H1 (cell line): Measurements from ENCODE around the gene ACO1. TPM values are rescaled to one million over a fixed set of nuclear protein-coding genes. Genes with fewer than 3 reads are reported as not detected.

ENCODE experiments used
- CTCF ChIA-PET: fragments of 300-600 bp; sonication (Branson Sonifier 250); formaldehyde crosslinking; loops from one replicate; lab custom pipeline; 2021; ENCODE audit not compliant: partially characterized antibody; lab: Charles Lee
- POLR2A ChIA-PET: fragments of 300-600 bp; sonication (Branson Sonifier 250); formaldehyde crosslinking; loops from one replicate; lab custom pipeline; 2021; ENCODE audit warnings: inconsistent platforms; ENCODE audit not compliant: partially characterized antibody; lab: Charles Lee
- DNase-seq, 2 experiments: peaks; one replicate each; pipeline versions ENCODE4 v3.0.0 to v3.0.0-alpha.2; 2010 to 2022; ENCODE audit warnings: low spot score in 2 of 2, low read depth in 1 of 2, mixed read lengths in 1 of 2
- FAIRE-seq: peaks from 2 replicates; lab custom pipeline; 2011; peaks lifted over from hg19 to GRCh38; lab: Jason Lieb, UNC
- H2AFZ ChIP-seq: 2 replicates; pipeline ENCODE4 v1.8.1; 2012; ENCODE audit warnings: low read length, inconsistent platforms
- H2AK5ac ChIP-seq: 2 replicates; pipeline ENCODE4 v1.6.1; 2013; ENCODE audit warnings: low read depth, low read length
- H2BK120ac ChIP-seq: replicated peaks from 2 replicates; pipeline ENCODE3; 2013; ENCODE audit warnings: low read depth, low read length, inconsistent platforms
- H2BK12ac ChIP-seq: 2 replicates; pipeline ENCODE4 v1.6.1; 2013; ENCODE audit warnings: low read depth, low read length
- H2BK15ac ChIP-seq: 2 replicates; pipeline ENCODE4 v1.6.1; 2013; ENCODE audit warnings: low read length
- H2BK20ac ChIP-seq: 2 replicates; pipeline ENCODE4 v1.6.1; 2013; ENCODE audit warnings: low read length
- H2BK5ac ChIP-seq: 2 replicates; pipeline ENCODE4 v1.6.1; 2013; ENCODE audit warnings: low read depth, low read length
- H3K14ac ChIP-seq: 2 replicates; pipeline ENCODE4 v1.6.1; 2013; ENCODE audit warnings: inconsistent platforms; ENCODE audit not compliant: insufficient read length
- H3K18ac ChIP-seq: 2 replicates; pipeline ENCODE4 v1.6.1; 2013; ENCODE audit warnings: low read length; ENCODE audit errors: extremely low read depth
- H3K23ac ChIP-seq: 2 replicates; pipeline ENCODE4 v1.6.1; 2013; ENCODE audit warnings: inconsistent platforms; ENCODE audit not compliant: insufficient read length
- H3K23me2 ChIP-seq: 2 replicates; pipeline ENCODE4 v1.6.1; 2013; ENCODE audit warnings: low read depth, low read length
- H3K27ac ChIP-seq: 2 replicates; pipeline ENCODE4 v1.6.1; 2011; ENCODE audit warnings: low read depth, low read length, inconsistent platforms
- H3K27me3 ChIP-seq, 4 experiments: replicated peaks in 1 of 4; 1 replicate in 1 of 4; 2 replicates in 3 of 4; pipeline versions ENCODE4 v1.6.1 to v1.8.1; 2011 to 2013; ENCODE audit warnings: low read length in 3 of 4, mild to moderate bottlenecking in 3 of 4, inconsistent platforms in 2 of 4, mixed read lengths in 2 of 4, moderate library complexity in 1 of 4; ENCODE audit not compliant: control insufficient read depth in 3 of 4, insufficient read depth in 3 of 4; ENCODE audit errors: extremely low read depth in 1 of 4
- H3K36me3 ChIP-seq, 4 experiments: 2 replicates each; pipeline versions ENCODE4 v1.6.1 to v1.8.1; 2011 to 2013; ENCODE audit warnings: mild to moderate bottlenecking in 4 of 4, low read length in 3 of 4, moderate library complexity in 2 of 4, control low read depth in 1 of 4, inconsistent platforms in 1 of 4; ENCODE audit not compliant: insufficient read depth in 4 of 4, control insufficient read depth in 2 of 4
- H3K4ac ChIP-seq: replicated peaks from 2 replicates; pipeline ENCODE3; 2013; ENCODE audit warnings: low read length, low read depth, mixed read lengths, inconsistent platforms; ENCODE audit not compliant: insufficient read length
- H3K4me1 ChIP-seq, 4 experiments: replicated peaks in 1 of 4; 1 replicate in 1 of 4; 2 replicates in 3 of 4; pipeline versions ENCODE4 v1.6.1 to v1.8.1; 2011 to 2013; ENCODE audit warnings: low read length in 3 of 4, inconsistent platforms in 2 of 4, mixed read lengths in 1 of 4; ENCODE audit not compliant: insufficient read depth in 4 of 4, control insufficient read depth in 3 of 4
- H3K4me2 ChIP-seq, 2 experiments: 2 replicates each; pipeline versions ENCODE4 v1.6.1 to v1.8.1; 2011 to 2013; ENCODE audit warnings: low read depth in 2 of 2, low read length in 2 of 2, control low read depth in 1 of 2, inconsistent platforms in 1 of 2, mild to moderate bottlenecking in 1 of 2; ENCODE audit not compliant: insufficient read depth in 1 of 2
- H3K4me3 ChIP-seq, 4 experiments: fragments of 200-600, 300-600 bp in 1 of 4; sonication (generic), shearing (Covaris generic), sonication (Bioruptor Twin) in 1 of 4; 2 replicates each; pipeline versions ENCODE4 v1.5.1 to v1.8.1; 2011 to 2016; ENCODE audit warnings: low read length in 4 of 4, low read depth in 3 of 4, control low read depth in 2 of 4, inconsistent platforms in 2 of 4, mild to moderate bottlenecking in 2 of 4, mixed read lengths in 1 of 4, moderate library complexity in 1 of 4; ENCODE audit not compliant: insufficient read depth in 2 of 4; ENCODE audit errors: extremely low read depth in 1 of 4
- H3K56ac ChIP-seq: replicated peaks from 2 replicates; pipeline ENCODE3; 2013; ENCODE audit warnings: low read depth, mild to moderate bottlenecking, mixed read lengths, low read length, inconsistent platforms; ENCODE audit not compliant: insufficient read length
- H3K79me1 ChIP-seq: 2 replicates; pipeline ENCODE4 v1.6.1; 2013; ENCODE audit warnings: low read depth, low read length, control low read depth
- H3K79me2 ChIP-seq, 2 experiments: 2 replicates each; pipeline versions ENCODE4 v1.6.1 to v1.8.1; 2012 to 2013; ENCODE audit warnings: low read length in 2 of 2, mild to moderate bottlenecking in 2 of 2, inconsistent platforms in 1 of 2; ENCODE audit not compliant: insufficient read depth in 2 of 2, control insufficient read depth in 1 of 2
- H3K9ac ChIP-seq, 4 experiments: replicated peaks in 1 of 4; 1 replicate in 1 of 4; 2 replicates in 3 of 4; pipeline versions ENCODE4 v1.6.1 to v1.8.1; 2011 to 2013; ENCODE audit warnings: low read depth in 3 of 4, low read length in 3 of 4, control low read depth in 2 of 4, mild to moderate bottlenecking in 2 of 4, moderate library complexity in 2 of 4, inconsistent platforms in 1 of 4; ENCODE audit errors: extremely low read depth in 1 of 4
- H3K9me3 ChIP-seq, 2 experiments: 2 replicates each; pipeline versions ENCODE4 v1.6.1 to v1.8.1; 2012 to 2013; ENCODE audit warnings: mild to moderate bottlenecking in 2 of 2, moderate library complexity in 2 of 2, control low read depth in 1 of 2, inconsistent platforms in 1 of 2, low read depth in 1 of 2, low read length in 1 of 2, mixed read lengths in 1 of 2; ENCODE audit not compliant: insufficient read depth in 2 of 2
- H4K20me1 ChIP-seq, 2 experiments: replicated peaks in 1 of 2; 2 replicates each; pipeline versions ENCODE3 to v1.8.1; 2011 to 2013; ENCODE audit warnings: inconsistent platforms in 2 of 2, low read length in 2 of 2, mild to moderate bottlenecking in 1 of 2; ENCODE audit not compliant: insufficient read depth in 2 of 2, control insufficient read depth in 1 of 2
- H4K5ac ChIP-seq: 2 replicates; pipeline ENCODE4 v1.6.1; 2013; ENCODE audit warnings: low read length, low read depth, mixed read lengths, inconsistent platforms; ENCODE audit not compliant: insufficient read length
- H4K8ac ChIP-seq: 2 replicates; pipeline ENCODE4 v1.8.0; 2013; ENCODE audit warnings: mild to moderate bottlenecking, moderate library complexity, low read length, inconsistent platforms; ENCODE audit not compliant: insufficient read depth; ENCODE audit errors: extremely low read depth
- H4K91ac ChIP-seq: replicated peaks from 2 replicates; pipeline ENCODE3; 2013; ENCODE audit warnings: low read length, mixed read lengths, inconsistent platforms; ENCODE audit not compliant: insufficient read length
- ATF2 ChIP-seq: IDR thresholded peaks from 2 replicates; pipeline ENCODE4 v1.6.1; 2012; ENCODE audit warnings: low read length, inconsistent platforms
- CTCF ChIP-seq, 3 experiments: IDR thresholded peaks; 1 replicate in 2 of 3; 2 replicates in 1 of 3; pipeline versions ENCODE4 v1.5.1 to v1.6.1; 2011; ENCODE audit warnings: low read length in 3 of 3, mild to moderate bottlenecking in 3 of 3, inconsistent platforms in 2 of 3, low read depth in 1 of 3, moderate library complexity in 1 of 3; ENCODE audit not compliant: insufficient read depth in 1 of 3; ENCODE audit errors: control extremely low read depth in 1 of 3
- RAD21 ChIP-seq, 2 experiments: IDR thresholded peaks in 1 of 2; conservative IDR thresholded peaks in 1 of 2; 2 replicates each; pipeline ENCODE4 v1.6.1; 2011; ENCODE audit warnings: low read depth in 2 of 2, low read length in 2 of 2, improper control_type of control experiment in 1 of 2, inconsistent platforms in 1 of 2, mild to moderate bottlenecking in 1 of 2, moderate library complexity in 1 of 2
- WGBS, 2 experiments: shearing (Covaris generic) in 1 of 2; methylation state at CpG; one replicate each; pipeline versions ENCODE4 v1.1.6 to v1.1.7; 2013 to 2015; ENCODE audit warnings: low lambda C conversion rate in 2 of 2, mixed read lengths in 2 of 2, inconsistent platforms in 1 of 2, low coverage in 1 of 2, missing lambda C conversion rate in 1 of 2; ENCODE audit not compliant: insufficient replicate concordance in 2 of 2, insufficient coverage in 1 of 2, insufficient read length in 1 of 2; ENCODE audit errors: extremely low coverage in 1 of 2, missing lambda C conversion rate in 1 of 2; 5-methylcytosine and 5-hydroxymethylcytosine counted together
- polyA plus RNA-seq, 7 experiments: library from polyadenylated mRNA; depleted of rRNA in 3 of 7; stranded (reverse) in 5 of 7; unstranded in 2 of 7; fragments of >200 nt in 5 of 7; fragments of 200-250 nt in 2 of 7; gene quantifications; 1 replicate in 5 of 7; 2 replicates in 1 of 7; 4 replicates in 1 of 7; pipeline versions ENCODE4 v1.2.1 to v1.2.3, GENCODE V29; 2011 to 2013; ENCODE audit warnings: missing spikeins in 2 of 7, mixed read lengths in 2 of 7
- total RNA-seq: library from RNA; stranded (reverse); fragmentation: NEBNext Ultra II Directional; extraction: Animal tissue kit (Norgen Biotek cat#: 25700); gene quantifications from 2 replicates; pipeline ENCODE4 v1.2.1, GENCODE V29; 2021

The ACO1 gene
- total and polyA plus RNA-seq, 2 of the 8 experiments (the other 6 are each of a cell fraction or from before 2014, with no cell fraction given) = 39.3 to 49.8 TPM

GRCh38 chr9:32351845-32352244 lies 32.6 kb upstream of the ACO1 start:
- peak overlapping the region; percentile 95 for H2AFZ ChIP-seq
- H3K4me1 ChIP-seq = peaks cover 0 to 11% (median 0%) of the 10 kb centered on the region in 4 experiments; a peak in 2 of 7 replicates
- no peak overlapping the region for H3K56ac ChIP-seq
- peak; percentile 27 to 59 for DNase-seq
- no peak overlapping the region for H3K4me2 ChIP-seq
- WGBS, 2 experiments = 55% methylated on average over 3 of the region's 3 CpGs; no CpG with 5 or more reads in 1 of the 2 experiments
- no peak overlapping the region for H3K9ac ChIP-seq
- FAIRE-seq = peak; percentile 48
- no peak overlapping the region for H3K18ac ChIP-seq
- no peaks in the 10 kb centered on the region for H3K36me3 ChIP-seq
- peak; percentile 61 to 69 (median 65) for TF ChIP-seq CTCF (IDR thresholded peaks at IDR 0.05; ENCODE audit: control extremely low read depth in 1 of 3, insufficient read depth in 1 of 3, low read depth in 1 of 3, low read length in 3 of 3)
- peak; percentile 33 to 55 for TF ChIP-seq RAD21 (IDR thresholded peaks at IDR 0.05 in 1 of 2, conservative IDR thresholded peaks at IDR 0.05 in 1 of 2; ENCODE audit: low read depth in 2 of 2, low read length in 2 of 2)
- no peak for TF ChIP-seq ATF2
- H2AK5ac ChIP-seq = no peak overlapping the region
- H2BK20ac ChIP-seq = peak overlapping the region; percentile 66; the same call in 1 of the 2 replicates
- H2BK5ac ChIP-seq = no peak overlapping the region; the same call in 1 of the 2 replicates
- H3K4me3 ChIP-seq = no peak overlapping the region
- no peak overlapping the region for H2BK15ac ChIP-seq
- H3K9me3 ChIP-seq = no peaks in the 10 kb centered on the region
- no peak overlapping the region for H4K5ac ChIP-seq
- H2BK12ac ChIP-seq = no peak overlapping the region; the same call in 1 of the 2 replicates
- no peak overlapping the region for H3K23ac ChIP-seq
- no peak overlapping the region for H4K8ac ChIP-seq
- H3K79me1 ChIP-seq = no peaks in the 10 kb centered on the region
- H3K27me3 ChIP-seq = no peaks in the 10 kb centered on the region
- H4K91ac ChIP-seq = no peak overlapping the region
- H4K20me1 ChIP-seq = no peaks in the 10 kb centered on the region
- H2BK120ac ChIP-seq = no peak overlapping the region
- POLR2A ChIA-PET = no interaction called here
- no peaks in the 10 kb centered on the region for H3K23me2 ChIP-seq
- no peak overlapping the region for H3K27ac ChIP-seq
- no peak overlapping the region for H3K4ac ChIP-seq
- CTCF ChIA-PET = interaction anchor here (0.7 to 3.5 kb wide), 13 partner anchors 9 to 606 kb away, joined by 3 to 25 read pairs (median 4); partner anchors contain the start of gene RIGI
- no peaks in the 10 kb centered on the region for H3K79me2 ChIP-seq
- no peak overlapping the region for H3K14ac ChIP-seq
